Endometrium (tissue), 2 donors: ENCODE results near the gene PRG3.
"Not testable (repeated sequence)": the region's sequence is repeated elsewhere in the genome, so short reads cannot be mapped to it uniquely, and the experiment has no call there.

Source experiments
- FAIRE-seq: peaks from 2 replicates; lab custom pipeline; 2012; peaks lifted over from hg19 to GRCh38; lab: Jason Lieb, UNC
- donor health status: control.
- donor health status: control.

Gene PRG3

GRCh38 chr11:57408771-57409170 lies 27.8 kb upstream of the PRG3 start:
- no peak for FAIRE-seq

- no peak for FAIRE-seq
These were observed 27.1 kb upstream of the PRG3 start for GRCh38 chr11:57407941-57408475.

GRCh38 chr11:57407010-57407920 lies 26.3 kb upstream of the PRG3 start:
- FAIRE-seq = no peak

GRCh38 chr11:57406337-57406904 lies 25.5 kb upstream of the PRG3 start:
- FAIRE-seq = no peak

GRCh38 chr11:57405271-57405860 lies 24.4 kb upstream of the PRG3 start:
- FAIRE-seq = no peak

- FAIRE-seq = no peak
These were observed 22.8 kb upstream of the PRG3 start for GRCh38 chr11:57403802-57404147.

- not testable (repeated sequence) for FAIRE-seq
These were observed 22.3 kb upstream of the PRG3 start for GRCh38 chr11:57403003-57403801.

- no peak for FAIRE-seq
These were observed 21.4 kb upstream of the PRG3 start for GRCh38 chr11:57402188-57403002.

GRCh38 chr11:57399972-57400578 lies 19.1 kb upstream of the PRG3 start:
- FAIRE-seq = no peak

- no peak for FAIRE-seq
These were observed 18.3 kb upstream of the PRG3 start for GRCh38 chr11:57399221-57399620.

- no peak for FAIRE-seq
These were observed 16.5 kb upstream of the PRG3 start for GRCh38 chr11:57397394-57397990.

GRCh38 chr11:57396744-57397143 lies 15.8 kb upstream of the PRG3 start:
- FAIRE-seq = no peak

GRCh38 chr11:57395905-57396623 lies 15.1 kb upstream of the PRG3 start:
- no peak for FAIRE-seq

GRCh38 chr11:57394203-57394965 lies 13.4 kb upstream of the PRG3 start:
- FAIRE-seq = no peak

GRCh38 chr11:57392763-57393105 lies 11.8 kb upstream of the PRG3 start:
- FAIRE-seq = no peak

GRCh38 chr11:57392066-57392762 lies 11.3 kb upstream of the PRG3 start:
- FAIRE-seq = no peak

- no peak for FAIRE-seq
These were observed 10.6 kb upstream of the PRG3 start for GRCh38 chr11:57391539-57391938.

- FAIRE-seq = no peak
These were observed 10.2 kb upstream of the PRG3 start for GRCh38 chr11:57391111-57391510.

- no peak for FAIRE-seq
These were observed 9.6 kb upstream of the PRG3 start, which contains the start of gene PRG2 for GRCh38 chr11:57390535-57390934. Gene PRG2, minus strand, starts transcription at chr11:57390650. Its CDS starts 706 bp downstream, at chr11:57389944.
